ENCODE data around the gene SPINK13. TPM values are rescaled to one million over a fixed set of nuclear protein-coding genes. Genes with fewer than 3 reads are reported as not detected.
"Not testable (repeated sequence)": the region's sequence is repeated elsewhere in the genome, so short reads cannot be mapped to it uniquely, and the experiment has no call there.

SPINK13 gene
- total RNA-seq, 4 donors from 2014 or later, result not detected

DNA sequence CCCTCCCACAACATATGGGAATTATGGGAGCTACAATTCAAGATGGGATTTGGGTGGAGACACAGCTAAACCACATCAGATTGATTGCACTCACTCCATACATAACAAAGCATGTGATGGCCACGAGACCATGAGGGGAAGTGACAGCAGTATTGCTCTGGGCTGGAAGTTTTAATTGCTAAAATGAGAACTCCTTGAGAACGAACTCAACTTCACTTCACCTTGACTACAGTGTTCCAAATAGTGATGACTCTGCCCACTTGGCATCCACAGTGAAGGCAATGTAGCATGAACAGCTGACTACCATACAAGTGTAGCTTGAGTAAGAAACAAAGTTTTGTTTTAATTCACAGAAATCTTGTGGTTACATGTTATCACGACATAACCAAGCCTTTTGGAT lies 42.9 kb downstream of the SPINK13 start:
- WGBS, result 64% methylated on average over 3 of the region's 3 CpGs
- DNase-seq (ENCODE audit: extremely low spot score), result no peak
- Histone ChIP-seq H3K36me3 (no peaks in the 10 kb centered on the region), H3K4me1 (no peaks in the 10 kb centered on the region), H3K27ac (replicated peaks in 1 of 4) (no peak overlapping the region), H3K4me3 (no peak overlapping the region), H3K9me3 (no peaks in the 10 kb centered on the region), H3K27me3 (no peaks in the 10 kb centered on the region)
- intact Hi-C loops (cut with DNase I), result no loop called here
- TF ChIP-seq POLR2AphosphoS5 (IDR thresholded peaks at IDR 0.05), result no peak
- TF ChIP-seq, protein P1, sequence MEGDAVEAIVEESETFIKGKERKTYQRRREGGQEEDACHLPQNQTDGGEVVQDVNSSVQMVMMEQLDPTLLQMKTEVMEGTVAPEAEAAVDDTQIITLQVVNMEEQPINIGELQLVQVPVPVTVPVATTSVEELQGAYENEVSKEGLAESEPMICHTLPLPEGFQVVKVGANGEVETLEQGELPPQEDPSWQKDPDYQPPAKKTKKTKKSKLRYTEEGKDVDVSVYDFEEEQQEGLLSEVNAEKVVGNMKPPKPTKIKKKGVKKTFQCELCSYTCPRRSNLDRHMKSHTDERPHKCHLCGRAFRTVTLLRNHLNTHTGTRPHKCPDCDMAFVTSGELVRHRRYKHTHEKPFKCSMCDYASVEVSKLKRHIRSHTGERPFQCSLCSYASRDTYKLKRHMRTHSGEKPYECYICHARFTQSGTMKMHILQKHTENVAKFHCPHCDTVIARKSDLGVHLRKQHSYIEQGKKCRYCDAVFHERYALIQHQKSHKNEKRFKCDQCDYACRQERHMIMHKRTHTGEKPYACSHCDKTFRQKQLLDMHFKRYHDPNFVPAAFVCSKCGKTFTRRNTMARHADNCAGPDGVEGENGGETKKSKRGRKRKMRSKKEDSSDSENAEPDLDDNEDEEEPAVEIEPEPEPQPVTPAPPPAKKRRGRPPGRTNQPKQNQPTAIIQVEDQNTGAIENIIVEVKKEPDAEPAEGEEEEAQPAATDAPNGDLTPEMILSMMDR (IDR thresholded peaks at IDR 0.05), result no peak
- no peak for TF ChIP-seq POLR2A (IDR thresholded peaks at IDR 0.05; ENCODE audit: low read depth)
- TF ChIP-seq EP300 (IDR thresholded peaks at IDR 0.05), result no peak

DNA sequence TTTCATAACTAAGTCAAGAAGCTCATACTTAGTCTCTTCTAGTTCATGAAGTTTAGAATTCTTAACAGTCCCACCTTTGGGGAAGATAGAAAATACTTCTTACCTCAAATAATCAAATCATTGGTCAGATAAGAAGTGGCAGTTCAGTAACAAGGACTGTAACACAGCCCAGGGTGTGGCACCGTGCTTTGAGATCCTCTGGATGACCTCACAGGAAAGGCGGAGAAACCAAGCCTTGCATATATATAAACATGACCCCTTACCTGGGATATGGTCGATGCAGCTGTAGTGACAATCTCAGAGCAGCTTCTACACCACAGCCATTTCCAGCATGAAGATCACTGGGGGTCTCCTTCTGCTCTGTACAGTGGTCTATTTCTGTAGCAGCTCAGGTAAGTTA lies 43.6 kb downstream of the SPINK13 start, which contains the start of gene SPINK7:
TSS of gene SPINK7 (plus strand) at position 271 of the 400 bp plus-strand sequence. CDS start at position 332, 61 bp downstream.
- no peak within 1 kb of the TSS for H3K4me3 ChIP-seq
- TF ChIP-seq POLR2A (IDR thresholded peaks at IDR 0.05; ENCODE audit: low read depth), result no peak
- intact Hi-C loops (cut with DNase I), result no loop called here
- H3K36me3 ChIP-seq, result no peaks in the 10 kb centered on the region
- no peaks in the 10 kb centered on the region for H3K9me3 ChIP-seq
- WGBS, result 71% methylated on average over 3 of the region's 3 CpGs
- H3K27me3 ChIP-seq, result no peaks in the 10 kb centered on the region
- H3K27ac ChIP-seq (replicated peaks in 1 of 4), result no peak within 1 kb of the TSS
- no peak for DNase-seq (ENCODE audit: extremely low spot score)
- H3K4me1 ChIP-seq, result no peaks in the 10 kb centered on the region

DNA sequence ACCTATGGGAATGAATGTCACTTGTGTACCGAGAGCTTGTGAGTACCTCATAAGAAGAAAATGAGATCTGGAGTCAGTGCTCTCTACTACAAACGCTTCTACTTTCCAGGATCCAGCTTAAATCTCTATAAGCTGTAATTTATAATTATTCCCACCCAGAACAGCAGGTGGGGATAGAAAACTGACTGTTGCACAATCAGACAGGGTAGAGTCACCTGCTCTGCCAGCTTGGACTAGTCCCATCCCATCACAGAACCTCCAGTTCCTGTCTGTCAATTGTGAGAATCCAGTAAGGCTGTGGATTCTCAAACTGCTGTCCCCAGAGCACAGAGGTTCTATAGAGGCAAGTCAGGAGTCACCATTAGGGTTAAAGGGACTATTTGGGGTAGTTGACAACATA lies 45.6 kb downstream of the SPINK13 start:
- Histone ChIP-seq H3K4me1 (no peaks in the 10 kb centered on the region), H3K36me3 (no peaks in the 10 kb centered on the region), H3K4me3 (no peak overlapping the region), H3K27ac (replicated peaks in 1 of 4) (no peak overlapping the region), H3K9me3 (no peaks in the 10 kb centered on the region), H3K27me3 (no peaks in the 10 kb centered on the region)
- intact Hi-C loops (cut with DNase I), result no loop called here
- no peak for DNase-seq (ENCODE audit: extremely low spot score)
- TF ChIP-seq POLR2AphosphoS5 (IDR thresholded peaks at IDR 0.05) (no peak), POLR2A (IDR thresholded peaks at IDR 0.05; ENCODE audit: low read depth) (no peak), EP300 (IDR thresholded peaks at IDR 0.05) (no peak)
- TF ChIP-seq, protein P1 (IDR thresholded peaks at IDR 0.05), result no peak
- WGBS, result 81% methylated on average over 2 of the region's 2 CpGs

DNA sequence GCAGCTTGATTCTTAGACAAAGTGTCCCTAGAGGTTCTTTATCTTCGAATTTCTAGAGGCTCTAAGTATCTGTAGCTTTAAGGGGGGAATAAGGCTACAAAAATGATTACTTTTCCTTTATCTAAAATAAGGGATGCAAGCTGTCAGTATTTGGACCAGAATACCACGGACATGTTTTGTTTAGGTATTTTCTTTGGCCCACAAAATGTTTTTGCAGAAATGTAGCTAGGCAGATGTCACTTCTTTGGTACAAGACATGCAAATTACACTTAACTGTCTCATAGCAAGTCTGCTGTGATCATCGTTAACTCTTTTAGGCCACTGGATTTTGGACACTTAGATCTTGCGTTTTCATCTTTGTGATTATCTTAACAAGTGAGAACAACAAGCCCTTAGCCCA lies 46.1 kb downstream of the SPINK13 start:
- TF ChIP-seq POLR2A (IDR thresholded peaks at IDR 0.05; ENCODE audit: low read depth) (no peak), POLR2AphosphoS5 (IDR thresholded peaks at IDR 0.05) (no peak), EP300 (IDR thresholded peaks at IDR 0.05) (no peak)
- TF ChIP-seq, protein P1 (IDR thresholded peaks at IDR 0.05), result no peak
- no peak overlapping the region for H3K4me3 ChIP-seq
- DNase-seq (ENCODE audit: extremely low spot score), result no peak
- 64% methylated on average over 4 of the region's 4 CpGs for WGBS
- no peaks in the 10 kb centered on the region for H3K36me3 ChIP-seq
- no peaks in the 10 kb centered on the region for H3K27me3 ChIP-seq
- H3K27ac ChIP-seq (replicated peaks in 1 of 4), result no peak overlapping the region
- intact Hi-C loops (cut with DNase I), result no loop called here
- H3K4me1 ChIP-seq, result no peaks in the 10 kb centered on the region
- no peaks in the 10 kb centered on the region for H3K9me3 ChIP-seq

DNA sequence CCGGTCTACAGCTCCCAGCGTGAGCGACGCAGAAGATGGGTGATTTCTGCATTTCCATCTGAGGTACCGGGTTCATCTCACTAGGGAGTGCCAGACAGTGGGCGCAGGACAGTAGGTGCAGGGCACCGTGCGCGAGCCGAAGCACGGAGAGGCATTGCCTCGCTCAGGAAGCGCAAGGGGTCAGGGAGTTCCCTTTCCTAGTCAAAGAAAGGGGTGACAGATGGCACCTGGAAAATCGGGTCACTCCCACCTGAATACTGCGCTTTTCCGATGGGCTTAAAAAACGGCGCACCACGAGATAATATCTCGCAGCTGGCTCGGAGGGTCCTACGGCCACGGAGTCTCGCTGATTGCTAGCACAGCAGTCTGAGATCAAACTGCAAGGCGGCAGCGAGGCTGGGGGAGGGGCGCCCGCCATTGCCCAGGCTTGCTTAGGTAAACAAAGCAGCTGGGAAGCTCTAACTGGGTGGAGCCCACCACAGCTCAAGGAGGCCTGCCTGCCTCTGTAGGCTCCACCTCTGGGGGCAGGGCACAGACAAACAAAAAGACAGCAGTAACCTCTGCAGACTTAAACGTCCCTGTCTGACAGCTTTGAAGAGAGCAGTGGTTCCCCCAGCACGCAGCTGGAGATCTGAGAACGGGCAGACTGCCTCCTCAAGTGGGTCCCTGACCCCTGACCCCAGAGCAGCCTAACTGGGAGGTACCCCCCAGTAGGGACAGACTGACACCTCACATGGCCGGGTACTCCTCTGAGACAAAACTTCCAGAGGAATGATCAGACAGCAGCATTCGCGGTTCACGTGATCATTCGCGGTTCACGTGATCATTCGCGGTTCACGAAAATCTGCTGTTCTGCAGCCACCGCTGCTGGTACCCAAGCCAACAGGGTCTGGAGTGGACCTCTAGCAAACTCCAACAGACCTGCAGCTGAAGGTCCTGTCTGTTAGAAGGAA lies 51.7 kb downstream of the SPINK13 start:
- H3K9me3 ChIP-seq; intact Hi-C loops (cut with DNase I); H3K27ac ChIP-seq (replicated peaks in 1 of 4); H3K4me1 ChIP-seq; DNase-seq (ENCODE audit: extremely low spot score); H3K27me3 ChIP-seq; H3K36me3 ChIP-seq: not testable (repeated sequence)
- H3K4me3 ChIP-seq, result peak overlapping the region; percentile 22 to 45 (median 38)
- WGBS, result 24% methylated on average over 18 of the region's 42 CpGs

Data from esophagus muscularis mucosa (tissue), 4 donors.